Ascending aorta (tissue), 2 donors: ENCODE measurements around the gene ANKK1. TPM values are rescaled to one million over a fixed set of nuclear protein-coding genes. Genes with fewer than 3 reads are reported as not detected.

Source experiments
- DNase-seq, 2 donors: peaks; one replicate each; pipeline ENCODE4 v3.0.0-alpha.2; 2019; ENCODE audit warnings: low spot score in 2 of 2
- H3K27ac ChIP-seq, 2 donors: fragments of 200-600 bp; sonication (generic); one replicate each; pipeline ENCODE4 v1.5.1; 2016 to 2017; ENCODE audit warnings: mild to moderate bottlenecking in 1 of 2
- H3K27me3 ChIP-seq: fragments of 200-600 bp; sonication (generic); one replicate; pipeline ENCODE4 v1.5.1; 2017
- H3K36me3 ChIP-seq, 2 donors: fragments of 200-600 bp; sonication (generic); one replicate each; pipeline ENCODE4 v1.5.1; 2016
- H3K4me1 ChIP-seq, 2 donors: fragments of 200-600 bp; sonication (generic); one replicate each; pipeline ENCODE4 v1.5.1; 2016 to 2017; ENCODE audit warnings: mild to moderate bottlenecking in 1 of 2
- H3K4me3 ChIP-seq, 2 donors: fragments of 200-600 bp; sonication (generic); one replicate each; pipeline ENCODE4 v1.5.1; 2016 to 2017; ENCODE audit warnings: mild to moderate bottlenecking in 1 of 2
- H3K9me3 ChIP-seq, 2 donors: fragments of 200-600 bp; sonication (generic); one replicate each; pipeline ENCODE4 v1.5.1; 2016
- CTCF ChIP-seq, 3 experiments: fragments of 200-600 bp in 2 of 3; fragments of 450-650 bp in 1 of 3; sonication (generic) in 2 of 3; IDR thresholded peaks; one replicate each; pipeline ENCODE4 v1.5.1; 2016 to 2019; ENCODE audit warnings: antibody characterized with exemption in 3 of 3, mild to moderate bottlenecking in 1 of 3, moderate library complexity in 1 of 3
- intact Hi-C: fragments of 100-400 bp; cut with DNase I; formaldehyde crosslinking; loops from one replicate; pipeline ENCODE4 v1.15.1; 2023
- total RNA-seq: library from RNA; depleted of rRNA; stranded (reverse); fragments of >200 nt; gene quantifications from one replicate; pipeline ENCODE4 v1.1.0, GENCODE V29; 2016

ANKK1 gene
- total RNA-seq, 1 donor from 2014 or later, result not detected

- H3K27me3 ChIP-seq, result no peaks in the 10 kb centered on the region
- no peak overlapping the region for H3K4me3 ChIP-seq
- H3K27ac ChIP-seq, result no peak overlapping the region
- no peaks in the 10 kb centered on the region for H3K9me3 ChIP-seq
- H3K36me3 ChIP-seq, result no peaks in the 10 kb centered on the region
- no peak for TF ChIP-seq CTCF (IDR thresholded peaks at IDR 0.05)
- no peaks in the 10 kb centered on the region for H3K4me1 ChIP-seq
- DNase-seq, result no peak
- intact Hi-C loops, result no loop called here
Measured at GRCh38 chr11:113435190-113435968, 47.8 kb downstream of the ANKK1 start.

GRCh38 chr11:113436672-113437252 lies 49.2 kb downstream of the ANKK1 start:
- Histone ChIP-seq H3K4me3 (no peak overlapping the region), H3K27ac (no peak overlapping the region), H3K36me3 (no peaks in the 10 kb centered on the region), H3K27me3 (no peaks in the 10 kb centered on the region), H3K9me3 (no peaks in the 10 kb centered on the region), H3K4me1 (no peaks in the 10 kb centered on the region)
- no peak for TF ChIP-seq CTCF (IDR thresholded peaks at IDR 0.05)
- no peak for DNase-seq
- intact Hi-C loops, result no loop called here

GRCh38 chr11:113440816-113441215 lies 53.2 kb downstream of the ANKK1 start:
- intact Hi-C loops, result loop anchor here (10.0 kb wide), 1 partner anchor 284 kb away; no protein-coding TSS in a partner anchor
- H3K36me3 ChIP-seq, result no peaks in the 10 kb centered on the region
- H3K27ac ChIP-seq, result no peak overlapping the region
- no peaks in the 10 kb centered on the region for H3K4me1 ChIP-seq
- H3K27me3 ChIP-seq, result no peaks in the 10 kb centered on the region
- no peak for TF ChIP-seq CTCF (IDR thresholded peaks at IDR 0.05)
- no peak overlapping the region for H3K4me3 ChIP-seq
- no peak for DNase-seq
- no peaks in the 10 kb centered on the region for H3K9me3 ChIP-seq

- TF ChIP-seq CTCF (IDR thresholded peaks at IDR 0.05), result no peak
Measured at GRCh38 chr11:113444502-113445123, 57.0 kb downstream of the ANKK1 start.

GRCh38 chr11:113446112-113446511 lies 58.5 kb downstream of the ANKK1 start:
- no peak for TF ChIP-seq CTCF (IDR thresholded peaks at IDR 0.05)
- H3K36me3 ChIP-seq, result no peaks in the 10 kb centered on the region
- no peaks in the 10 kb centered on the region for H3K9me3 ChIP-seq
- no peak overlapping the region for H3K4me3 ChIP-seq
- DNase-seq, result no peak
- H3K27ac ChIP-seq, result no peak overlapping the region
- no peaks in the 10 kb centered on the region for H3K27me3 ChIP-seq
- intact Hi-C loops, result loop anchor here (10.0 kb wide), 1 partner anchor 279 kb away; no protein-coding TSS in a partner anchor
- no peaks in the 10 kb centered on the region for H3K4me1 ChIP-seq

More at GRCh38 chr11:113444502-113445123, 57.0 kb downstream of the ANKK1 start:
- H3K36me3 ChIP-seq, result no peaks in the 10 kb centered on the region
- no peaks in the 10 kb centered on the region for H3K9me3 ChIP-seq
- intact Hi-C loops, result loop anchor here (10.0 kb wide), 1 partner anchor 280 kb away; no protein-coding TSS in a partner anchor
- no peaks in the 10 kb centered on the region for H3K4me1 ChIP-seq
- no peak for DNase-seq
- no peak overlapping the region for H3K27ac ChIP-seq
- no peak overlapping the region for H3K4me3 ChIP-seq
- no peaks in the 10 kb centered on the region for H3K27me3 ChIP-seq
